OCI-LY3 (cell line): ENCODE data around the gene TNC.

Experiments used
- H2AFZ ChIP-seq: fragments of 200-600, 300-600 bp; shearing (Covaris generic); 2 replicates; pipeline ENCODE4 v1.6.0; 2014; ENCODE audit warnings: antibody characterized with exemption, low read depth, low read length
- H3K27ac ChIP-seq: fragments of 200-600, 300-600 bp; sonication (generic); 2 replicates; pipeline ENCODE4 v1.5.1; 2014; ENCODE audit warnings: mild to moderate bottlenecking, low read length, moderate library complexity, mixed read lengths
- H3K27me3 ChIP-seq: fragments of 200-600, 300-600 bp; sonication (generic); 2 replicates; pipeline ENCODE4 v1.6.1; 2014; ENCODE audit warnings: low read depth, low read length, mixed read lengths
- H3K36me3 ChIP-seq: fragments of 200-600, 300-600 bp; sonication (generic); replicated peaks from 2 replicates; pipeline ENCODE3; 2014; ENCODE audit warnings: low read depth, low read length, mixed read lengths
- H3K4me1 ChIP-seq: fragments of 300-600, 200-600 bp; sonication (generic); 2 replicates; pipeline ENCODE4 v1.6.1; 2014; ENCODE audit warnings: low read length, mixed read lengths
- H3K4me2 ChIP-seq: fragments of 200-600, 300-600 bp; sonication (generic); 2 replicates; pipeline ENCODE4 v1.6.1; 2014; ENCODE audit warnings: low read length, mixed read lengths
- H3K4me3 ChIP-seq: fragments of 300-600, 200-600 bp; sonication (generic); 2 replicates; pipeline ENCODE4 v1.5.1; 2014; ENCODE audit warnings: antibody characterized with exemption, mild to moderate bottlenecking, low read length, moderate library complexity
- H3K79me2 ChIP-seq: fragments of 300-600, 200-600 bp; shearing (Covaris generic); 2 replicates; pipeline ENCODE4 v1.6.1; 2014; ENCODE audit warnings: mild to moderate bottlenecking, low read length, mixed read lengths
- H3K9ac ChIP-seq: fragments of 300-600, 200-600 bp; shearing (Covaris generic); 2 replicates; pipeline ENCODE4 v1.6.0; 2014; ENCODE audit warnings: mild to moderate bottlenecking, low read length, moderate library complexity
- H3K9me3 ChIP-seq: fragments of 200-600, 300-600 bp; shearing (Covaris generic); 2 replicates; pipeline ENCODE4 v1.6.1; 2014; ENCODE audit warnings: low read length, mixed read lengths; ENCODE audit not compliant: insufficient read depth
- H4K20me1 ChIP-seq: fragments of 200-600, 300-600 bp; sonication (generic); 2 replicates; pipeline ENCODE4 v1.6.1; 2016; ENCODE audit warnings: low read length, mixed read lengths; ENCODE audit not compliant: insufficient read depth
- CTCF ChIP-seq: fragments of 200-600, 300-600 bp; sonication (generic); IDR thresholded peaks from 2 replicates; pipeline ENCODE4 v1.5.1; 2014; ENCODE audit warnings: antibody characterized with exemption, low read length, low read depth
- EZH2phosphoT487 ChIP-seq: fragments of 200-600 bp; shearing (Covaris generic); IDR thresholded peaks from 2 replicates; pipeline ENCODE4 v1.6.1; 2018; ENCODE audit warnings: antibody characterized with exemption, mixed run types, low read depth

Gene TNC

GRCh38 chr9:115111874-115112273 lies 6.1 kb downstream of the TNC start:
- no peak overlapping the region for H3K4me2 ChIP-seq
- TF ChIP-seq CTCF (no peak), EZH2phosphoT487 (no peak)
- H3K36me3 ChIP-seq, result no peaks in the 10 kb centered on the region

GRCh38 chr9:115109486-115109885 lies 8.5 kb downstream of the TNC start:
- no peaks in the 10 kb centered on the region for H3K36me3 ChIP-seq
- no peaks in the 10 kb centered on the region for H3K79me2 ChIP-seq
- no peak overlapping the region for H3K4me2 ChIP-seq
- no peak overlapping the region for H2AFZ ChIP-seq
- no peaks in the 10 kb centered on the region for H4K20me1 ChIP-seq
- TF ChIP-seq EZH2phosphoT487 (no peak), CTCF (no peak)
- no peak overlapping the region for H3K27ac ChIP-seq
- H3K4me1 ChIP-seq, result no peaks in the 10 kb centered on the region
- no peak overlapping the region for H3K9ac ChIP-seq
- H3K4me3 ChIP-seq, result no peak overlapping the region
- peaks cover 33% of the 10 kb centered on the region for H3K27me3 ChIP-seq
- H3K9me3 ChIP-seq, result no peaks in the 10 kb centered on the region

More at GRCh38 chr9:115111874-115112273, 6.1 kb downstream of the TNC start:
- Histone ChIP-seq H3K4me3 (no peak overlapping the region), H3K79me2 (no peaks in the 10 kb centered on the region), H2AFZ (no peak overlapping the region), H3K4me1 (no peaks in the 10 kb centered on the region), H3K27me3 (peaks cover 45% of the 10 kb centered on the region), H3K9ac (no peak overlapping the region), H3K9me3 (no peaks in the 10 kb centered on the region), H4K20me1 (no peaks in the 10 kb centered on the region), H3K27ac (no peak overlapping the region)

- no peaks in the 10 kb centered on the region for H3K79me2 ChIP-seq
- TF ChIP-seq CTCF, result no peak
- TF ChIP-seq EZH2phosphoT487, result no peak
- no peak overlapping the region for H3K9ac ChIP-seq
- no peaks in the 10 kb centered on the region for H4K20me1 ChIP-seq
- H3K9me3 ChIP-seq, result no peaks in the 10 kb centered on the region
- H2AFZ ChIP-seq, result no peak overlapping the region
- H3K27me3 ChIP-seq, result peaks cover 17% of the 10 kb centered on the region; the same call in 1 of the 2 replicates
- no peak overlapping the region for H3K4me2 ChIP-seq
- no peak overlapping the region for H3K4me3 ChIP-seq
- H3K36me3 ChIP-seq, result no peaks in the 10 kb centered on the region
- no peaks in the 10 kb centered on the region for H3K4me1 ChIP-seq
- no peak overlapping the region for H3K27ac ChIP-seq
Measured at GRCh38 chr9:115107701-115108100, 10.3 kb downstream of the TNC start.

- no peaks in the 10 kb centered on the region for H3K79me2 ChIP-seq
- no peak overlapping the region for H3K9ac ChIP-seq
- H2AFZ ChIP-seq, result no peak overlapping the region
Measured at GRCh38 chr9:115106642-115107041, 11.3 kb downstream of the TNC start.

More at GRCh38 chr9:115106642-115107041, 11.3 kb downstream of the TNC start:
- H3K27me3 ChIP-seq, result peaks cover 14% of the 10 kb centered on the region; the same call in 1 of the 2 replicates
- H3K36me3 ChIP-seq, result no peaks in the 10 kb centered on the region
- no peaks in the 10 kb centered on the region for H3K9me3 ChIP-seq
- no peak overlapping the region for H3K27ac ChIP-seq
- H4K20me1 ChIP-seq, result no peaks in the 10 kb centered on the region
- TF ChIP-seq CTCF (no peak), EZH2phosphoT487 (no peak)
- H3K4me1 ChIP-seq, result no peaks in the 10 kb centered on the region
- H3K4me2 ChIP-seq, result no peak overlapping the region
- H3K4me3 ChIP-seq, result no peak overlapping the region
